HT1080 (cell line): ENCODE measurements around the gene CTNNBIP1. TPM values are rescaled to one million over a fixed set of nuclear protein-coding genes. Genes with fewer than 3 reads are reported as not detected.
A peak's percentile ranks its signal among the peaks of the same experiment; 100 is the strongest.

ENCODE experiments used
- DNase-seq: peaks from one replicate; pipeline ENCODE4 v3.0.0-alpha.2; 2015; ENCODE audit warnings: low read depth
- total RNA-seq: library from RNA; depleted of rRNA; stranded (reverse); fragments of >200 nt; shearing (Covaris generic); gene quantifications from 2 replicates; pipeline ENCODE4 v1.2.3, GENCODE V29; 2014

CTNNBIP1 gene
- total RNA-seq, 1 experiment from 2014 or later, result 32.2 TPM

GRCh38 chr1:9835758-9836631 lies 74.1 kb downstream of the CTNNBIP1 start:
- peak; percentile 55 for DNase-seq

DNA sequence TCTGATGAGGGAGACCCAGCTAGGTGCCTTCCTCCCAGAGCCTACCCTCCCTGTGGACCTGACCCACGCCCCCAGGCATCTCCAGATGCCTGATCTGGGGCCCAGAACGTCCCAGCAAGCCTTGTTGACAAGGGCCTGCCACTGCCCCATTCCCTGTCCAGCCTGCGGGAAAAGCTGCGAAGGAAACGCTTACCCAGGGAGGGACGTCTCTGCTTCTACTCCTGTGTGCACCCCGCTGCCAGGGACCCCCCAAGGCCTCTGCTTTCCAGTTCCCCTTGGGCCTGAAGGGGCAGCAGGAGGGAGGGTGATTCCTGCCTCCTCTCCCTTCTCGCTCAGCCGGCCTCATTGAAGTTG lies 74.7 kb downstream of the CTNNBIP1 start:
- DNase-seq, result no peak

DNA sequence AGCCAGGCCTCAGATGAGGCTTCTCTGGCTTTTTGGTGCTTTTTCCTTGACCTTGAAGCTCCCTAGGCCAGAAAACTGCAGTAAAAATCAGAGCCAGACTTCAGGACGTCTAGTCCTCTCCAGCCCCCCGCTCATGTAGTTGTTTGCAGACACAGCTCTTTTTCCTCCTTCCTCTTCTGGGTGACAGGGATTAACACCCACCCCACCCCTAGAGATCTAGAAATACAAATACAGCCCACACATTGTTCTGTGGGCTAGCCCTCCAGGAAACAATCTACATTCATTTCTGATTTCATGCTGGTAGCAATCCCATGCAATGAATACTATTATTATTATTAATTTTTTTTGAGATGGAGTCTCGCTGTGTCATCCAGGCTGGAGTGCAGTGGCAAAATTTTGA lies 76.4 kb downstream of the CTNNBIP1 start:
- DNase-seq, result no peak

DNA sequence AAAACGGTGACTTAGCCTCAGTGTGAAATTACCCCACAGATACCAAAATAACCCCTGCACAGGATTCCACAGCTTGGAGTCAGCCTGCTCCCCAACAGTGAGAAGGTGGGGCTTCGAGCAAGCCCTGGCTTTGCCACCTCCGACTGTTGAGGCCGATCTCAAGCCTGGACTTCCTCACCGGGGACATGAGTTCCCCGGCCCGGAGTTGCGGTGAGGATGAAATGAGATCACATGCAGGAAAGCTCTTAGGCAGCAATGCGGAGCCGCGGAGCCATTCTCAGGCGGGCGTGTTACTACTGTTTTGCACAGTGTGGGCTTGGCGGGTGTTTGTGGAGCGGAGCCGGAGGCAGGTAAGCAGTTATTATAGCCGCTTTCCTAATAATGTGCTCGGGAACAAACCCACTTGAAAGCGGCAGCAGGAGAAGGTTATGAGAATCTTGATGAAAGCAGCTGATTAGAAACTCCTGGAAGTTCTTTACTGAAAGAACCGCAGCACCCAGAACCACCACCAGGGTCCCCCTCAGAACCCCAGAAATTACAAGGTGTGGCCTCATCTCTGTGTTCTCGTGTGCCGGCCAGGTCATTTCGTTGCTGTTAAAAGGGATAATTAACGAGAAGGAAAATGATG lies 82.4 kb downstream of the CTNNBIP1 start:
- no peak for DNase-seq

- no peak for DNase-seq
These were observed 83.5 kb downstream of the CTNNBIP1 start for GRCh38 chr1:9826616-9827015.

DNA sequence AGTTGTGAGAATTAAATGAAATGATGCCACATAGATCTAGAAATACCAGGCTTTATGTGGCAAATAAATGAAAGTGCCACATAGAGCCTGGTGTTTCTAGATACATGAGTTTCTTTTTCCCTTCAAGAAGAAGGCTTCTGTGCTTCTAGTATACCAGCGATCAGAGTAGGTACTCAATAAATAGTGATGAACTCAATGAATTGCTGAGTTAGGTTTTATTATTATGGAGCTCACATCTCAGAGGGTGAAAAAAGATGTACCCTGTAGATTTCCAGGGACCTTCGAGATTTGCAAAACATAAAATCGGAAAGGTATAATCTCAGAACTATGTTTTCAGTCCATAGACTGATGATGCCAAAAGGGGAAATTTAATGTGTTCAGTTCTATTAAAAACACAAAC lies 84.0 kb downstream of the CTNNBIP1 start:
- no peak for DNase-seq

- DNase-seq, result peak; percentile 96
These were observed 84.7 kb downstream of the CTNNBIP1 start for GRCh38 chr1:9825093-9826074.

- DNase-seq, result peak; percentile 8
These were observed 85.4 kb downstream of the CTNNBIP1 start for GRCh38 chr1:9824702-9825089.

- peak; percentile 59 for DNase-seq
These were observed 85.9 kb downstream of the CTNNBIP1 start, which contains the start of gene CLSTN1 for GRCh38 chr1:9823943-9824701. Gene CLSTN1, minus strand, starts transcription at chr1:9823965. Its CDS starts 232 bp downstream, at chr1:9823733.

DNA sequence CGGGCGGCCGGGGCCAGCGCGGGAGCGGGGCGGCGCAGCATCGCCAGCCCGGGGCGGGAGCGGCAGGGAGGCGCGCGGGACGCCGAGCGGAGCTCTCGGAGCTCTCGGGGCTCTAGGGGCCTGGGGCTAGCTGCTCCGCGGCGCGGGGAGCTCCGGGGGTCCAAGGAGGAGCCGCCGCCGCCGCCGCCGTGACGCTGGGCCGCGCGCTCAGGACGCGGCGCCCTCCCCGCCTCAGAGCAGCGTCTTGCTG lies 86.5 kb downstream of the CTNNBIP1 start:
- DNase-seq, result no peak

GRCh38 chr1:9822897-9823692 lies 87.0 kb downstream of the CTNNBIP1 start:
- DNase-seq, result peak; percentile 12

- DNase-seq, result no peak
These were observed 87.6 kb downstream of the CTNNBIP1 start for GRCh38 chr1:9822490-9822889.

DNA sequence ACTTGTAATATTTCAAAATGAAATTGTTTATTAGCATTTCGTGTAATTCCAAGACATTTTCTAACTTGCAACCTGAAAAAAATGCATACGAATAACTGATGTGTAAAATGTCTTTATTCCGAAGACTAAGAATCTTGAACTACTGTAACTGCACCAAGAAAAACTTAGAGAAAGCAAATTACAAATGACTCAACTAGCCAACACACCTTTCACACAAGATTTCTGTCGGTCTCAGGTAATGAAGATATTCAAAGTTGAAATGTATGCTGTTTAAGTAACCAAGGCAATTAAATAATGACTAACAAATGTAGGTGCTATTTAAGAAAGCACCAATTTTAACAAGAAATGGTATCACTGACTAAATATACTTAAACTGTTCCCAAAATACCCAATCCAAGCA lies 88.4 kb downstream of the CTNNBIP1 start:
- no peak for DNase-seq

GRCh38 chr1:9820521-9820920 lies 89.5 kb downstream of the CTNNBIP1 start:
- no peak for DNase-seq

DNA sequence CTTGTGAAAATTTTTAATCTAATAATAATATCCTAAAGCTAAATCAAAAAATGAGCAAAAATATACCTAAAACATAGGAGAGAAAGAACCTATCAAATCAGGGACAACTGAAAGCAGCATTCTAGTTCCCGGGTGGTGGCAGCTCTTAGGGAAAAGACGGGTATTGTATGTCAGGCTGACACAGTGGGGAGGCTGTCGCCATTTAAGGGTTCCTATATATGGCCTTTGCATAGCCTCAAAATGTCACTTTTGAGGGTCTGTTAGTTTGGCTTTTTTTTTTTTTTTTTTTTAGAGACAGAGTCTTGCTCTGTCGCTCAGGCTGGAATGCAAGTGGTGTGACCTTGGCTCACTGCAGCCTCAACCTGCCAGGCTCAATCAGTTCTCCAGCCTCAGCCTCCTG lies 92.3 kb downstream of the CTNNBIP1 start:
- DNase-seq, result no peak

DNA sequence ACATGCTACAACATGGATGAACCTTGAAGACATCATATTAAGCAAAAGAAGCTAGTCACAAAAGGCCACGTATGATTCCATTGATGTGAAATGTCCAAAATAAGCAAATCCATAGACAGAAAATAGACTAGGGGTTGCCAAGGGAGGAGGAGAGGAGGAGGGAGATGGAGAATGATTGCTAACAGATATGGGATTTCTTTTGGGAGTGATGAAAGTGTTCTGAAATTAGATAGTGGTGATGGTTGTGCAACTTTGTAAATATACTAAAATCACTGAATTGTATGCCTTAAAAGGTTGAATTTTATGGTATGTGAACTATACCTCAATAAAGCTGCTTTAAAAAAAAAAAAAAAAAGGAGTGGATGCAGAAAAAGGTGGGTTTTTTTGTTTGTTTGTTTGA lies 93.9 kb downstream of the CTNNBIP1 start:
- DNase-seq, result no peak

DNA sequence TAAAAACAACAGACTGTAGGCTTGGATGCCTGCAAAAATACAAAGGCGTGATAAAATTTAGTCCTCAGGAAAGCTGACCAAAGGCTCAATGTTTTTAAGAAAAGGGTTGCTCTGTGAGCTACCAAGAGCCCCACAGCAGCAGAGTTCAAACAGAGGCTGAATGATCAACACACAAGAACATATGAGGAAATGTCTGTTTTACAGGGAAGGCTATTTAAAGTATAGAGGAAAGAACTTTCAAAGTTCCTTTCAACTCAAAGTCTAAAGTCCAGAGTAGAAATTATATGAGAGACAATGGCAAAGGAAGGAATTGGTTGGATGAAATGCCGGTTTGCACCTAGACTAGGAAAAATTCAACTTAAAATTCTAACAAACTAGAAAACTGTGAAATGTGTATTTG lies 94.9 kb downstream of the CTNNBIP1 start:
- DNase-seq, result no peak

DNA sequence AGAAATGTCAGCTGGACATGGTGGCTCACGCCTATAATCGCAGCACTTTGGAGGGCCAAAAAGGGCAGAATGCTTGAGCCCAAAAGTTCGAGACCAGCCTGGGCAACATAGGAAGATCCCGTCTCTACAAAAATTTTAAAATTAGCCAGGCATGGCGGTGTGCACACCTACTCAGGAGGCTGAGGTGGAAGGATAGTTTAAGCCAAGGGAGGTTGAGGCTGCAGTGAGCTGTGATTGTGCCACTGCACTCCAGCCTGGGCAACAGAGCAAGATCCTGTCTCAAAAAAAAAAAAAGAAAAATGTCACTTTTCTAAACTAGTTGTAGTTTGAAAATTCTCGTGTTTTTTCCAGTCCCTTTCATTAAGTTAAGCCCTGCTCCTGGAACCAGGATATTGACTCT lies 95.5 kb downstream of the CTNNBIP1 start:
- no peak for DNase-seq

- no peak for DNase-seq
These were observed 98.7 kb downstream of the CTNNBIP1 start for GRCh38 chr1:9811239-9811966.

DNA sequence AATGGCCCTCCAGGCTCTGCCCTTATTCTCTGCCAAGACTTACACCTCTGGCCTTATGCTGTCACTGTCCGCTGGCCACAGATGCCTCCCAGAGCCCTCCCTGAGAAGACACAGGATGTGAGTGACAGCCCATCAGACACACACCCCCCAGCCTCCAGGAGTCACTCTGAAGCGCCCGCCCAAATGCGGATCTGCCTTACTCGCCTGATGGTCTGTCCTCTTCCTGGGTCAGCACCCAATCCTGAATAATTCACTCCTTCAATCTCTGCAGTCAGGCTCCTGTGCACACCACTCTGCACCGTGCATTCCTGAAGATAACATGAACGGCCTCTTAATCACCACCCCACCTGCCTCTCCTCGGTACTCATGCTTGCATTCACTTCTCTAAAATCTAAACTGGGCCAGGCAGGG lies 101.0 kb downstream of the CTNNBIP1 start:
- no peak for DNase-seq
